GM10248 (cell line): ENCODE data around the gene SOX13.

ENCODE experiments used
- CTCF ChIA-PET: fragments of 300-600 bp; sonication (Branson Sonifier 250); formaldehyde crosslinking; extraction: SDS; loops from one replicate; lab custom pipeline; 2021; ENCODE audit warnings: antibody characterized with exemption; lab: Yijun Ruan, JAX
- POLR2A ChIA-PET: fragments of 350-650 bp; sonication (Branson Sonifier 250); formaldehyde crosslinking; extraction: SDS; loops from one replicate; lab custom pipeline; 2020; ENCODE audit warnings: antibody characterized with exemption; lab: Yijun Ruan, JAX
- DNase-seq: peaks from one replicate; pipeline ENCODE4 v3.0.0; 2012; ENCODE audit errors: extremely low spot score
- CTCF ChIP-seq: IDR thresholded peaks from 2 replicates; pipeline ENCODE4 v1.5.1; 2012; ENCODE audit warnings: mild to moderate bottlenecking, low read depth; ENCODE audit errors: extremely low read depth, missing control alignments, control extremely low read depth

The SOX13 gene

GRCh38 chr1:204053893-204054292 is 19.0 kb upstream of the SOX13 start:
- no peak for TF ChIP-seq CTCF
- POLR2A ChIA-PET = no interaction called here
- no peak for DNase-seq
- CTCF ChIA-PET = no interaction called here

GRCh38 chr1:204059970-204060369 is 12.9 kb upstream of the SOX13 start:
- no peak for DNase-seq
- ChIA-PET POLR2A (no interaction called here), CTCF (no interaction called here)
- no peak for TF ChIP-seq CTCF

- no peak for TF ChIP-seq CTCF
- ChIA-PET POLR2A (no interaction called here), CTCF (no interaction called here)
- DNase-seq = no peak
Measured at GRCh38 chr1:204062106-204062505, 10.8 kb upstream of the SOX13 start.

GRCh38 chr1:204065174-204065985 is 7.5 kb upstream of the SOX13 start:
- POLR2A ChIA-PET = no interaction called here

GRCh38 chr1:204065986-204066300 is 7.0 kb upstream of the SOX13 start:
- ChIA-PET POLR2A (no interaction called here), CTCF (no interaction called here)
- TF ChIP-seq CTCF = no peak
- no peak for DNase-seq

More at GRCh38 chr1:204065174-204065985, 7.5 kb upstream of the SOX13 start:
- no peak for TF ChIP-seq CTCF
- no peak for DNase-seq
- CTCF ChIA-PET = no interaction called here

- TF ChIP-seq CTCF = no peak
- CTCF ChIA-PET = interaction anchor here (1.0 kb wide), 1 partner anchor 62 kb away, joined by 3 read pairs; no protein-coding TSS in a partner anchor
- POLR2A ChIA-PET = no interaction called here
- DNase-seq = no peak
Measured at GRCh38 chr1:204067935-204068334, 5.0 kb upstream of the SOX13 start.
